ENCODE results near the gene ENG. TPM values are rescaled to one million over a fixed set of nuclear protein-coding genes. Genes with fewer than 3 reads are reported as not detected.
A peak's percentile ranks its signal among the peaks of the same experiment; 100 is the strongest.

The ENG gene
- total RNA-seq, 2 donors from 2014 or later: 15.1 to 26.5 TPM

DNA sequence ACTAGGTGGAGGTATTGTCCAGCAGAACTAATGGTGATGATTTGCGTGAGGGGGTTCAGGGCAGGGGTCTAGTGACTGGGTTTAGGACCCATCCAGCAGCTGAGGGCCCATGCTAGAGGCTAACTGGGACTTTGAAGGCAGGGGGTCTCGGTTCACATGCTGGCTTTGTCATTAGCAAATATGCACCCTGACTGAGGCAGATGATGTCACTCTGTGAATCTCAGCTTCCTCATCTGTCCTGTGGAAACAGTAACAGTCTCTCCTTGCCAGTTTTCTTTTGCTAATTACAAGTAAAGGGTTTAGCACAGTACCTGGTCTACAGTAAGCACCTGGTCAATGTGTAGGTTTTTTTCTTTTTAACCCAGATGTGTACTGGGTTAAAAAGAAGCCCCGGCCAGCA, 81.2 kb downstream of the ENG start:
- no peak for ATAC-seq

DNA sequence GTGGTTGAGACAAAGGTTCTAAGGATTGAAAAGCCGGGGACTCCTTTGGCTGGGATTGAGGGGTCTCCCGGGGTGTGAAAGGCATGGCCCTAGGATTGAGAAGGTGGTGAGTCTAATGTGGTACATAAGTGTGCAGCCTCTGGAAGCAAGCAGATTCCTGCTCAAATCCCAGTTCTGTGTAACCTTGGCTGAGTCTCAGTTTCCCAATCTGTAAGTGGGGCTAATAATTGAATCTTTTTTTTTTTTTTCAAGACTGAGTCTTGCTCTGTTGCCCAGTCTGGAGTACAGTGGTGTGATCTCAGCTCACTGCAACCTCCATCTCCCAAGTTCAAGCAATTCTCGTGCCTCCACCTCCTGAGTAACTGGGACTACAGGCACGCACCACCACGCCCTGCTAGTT, 81.9 kb downstream of the ENG start:
- no peak for ATAC-seq
- no peak for DNase-seq
- intact Hi-C loops (cut with DNase I, micrococcal nuclease): no loop called here

More for the DNA sequence above, 81.2 kb downstream of the ENG start:
- DNase-seq: no peak
- intact Hi-C loops (cut with DNase I, micrococcal nuclease): no loop called here

DNA sequence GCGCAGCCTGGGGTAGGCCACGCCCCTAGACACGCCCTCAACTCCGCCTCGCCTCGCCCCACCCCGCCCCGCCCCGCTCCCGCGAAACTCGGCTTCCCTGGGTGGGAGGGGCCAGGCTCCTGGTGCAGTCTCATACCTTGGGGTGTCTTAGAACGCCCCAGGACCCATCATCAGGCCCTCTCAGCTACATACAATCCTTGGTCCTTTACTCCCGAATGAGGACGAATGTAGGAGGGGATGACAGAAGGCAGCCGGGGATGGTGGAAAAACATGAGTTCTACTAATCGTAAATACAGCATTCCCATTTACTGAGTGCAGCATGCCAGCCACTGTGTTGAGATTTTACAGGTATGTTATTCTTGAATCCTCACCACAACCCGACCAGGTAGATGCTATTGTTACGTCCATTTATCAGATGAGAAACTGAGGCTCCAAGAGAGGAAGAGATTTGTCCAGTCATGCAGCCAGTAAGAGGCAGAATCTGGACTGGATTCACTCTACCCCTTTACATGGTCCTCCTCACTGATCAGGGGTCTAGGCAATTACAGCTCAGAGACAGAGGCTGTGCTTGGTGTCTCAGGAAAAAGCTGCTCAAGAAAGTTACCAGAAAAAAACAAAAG, 82.8 kb downstream of the ENG start:
- intact Hi-C loops (cut with DNase I, micrococcal nuclease): no loop called here
- DNase-seq (no peak), ATAC-seq (no peak)

DNA sequence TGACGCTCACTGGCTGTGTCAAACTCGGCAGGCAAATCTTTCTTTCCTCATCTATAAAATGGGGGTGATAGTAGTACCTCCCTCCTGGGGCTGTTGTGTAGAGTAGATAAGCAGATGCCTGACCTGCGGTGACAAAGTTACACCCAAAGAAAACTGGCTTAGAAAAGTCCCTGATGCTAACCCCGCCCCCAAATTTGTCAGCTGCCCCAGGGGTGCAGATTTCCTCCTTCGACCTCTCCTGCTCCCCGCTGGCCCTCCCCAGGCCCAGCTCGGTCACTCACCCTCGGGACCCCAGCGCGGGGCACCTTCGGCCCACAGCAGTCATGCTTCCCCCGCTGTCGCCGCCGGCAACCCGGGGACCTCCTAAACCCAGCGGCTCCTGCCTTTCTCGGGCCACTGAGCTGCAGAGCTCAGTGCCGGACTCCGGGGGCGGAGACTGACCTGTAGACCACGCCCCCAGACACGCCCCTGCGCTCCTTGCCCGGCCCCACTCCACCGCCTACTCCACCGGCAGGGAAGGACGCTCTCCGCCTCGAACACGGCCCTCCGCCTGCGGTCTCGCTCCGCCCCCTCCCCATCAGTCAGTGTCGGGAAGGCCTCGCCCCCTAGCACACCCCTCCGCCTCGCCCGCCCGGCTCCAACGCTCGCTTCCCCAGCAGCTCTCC, 83.4 kb downstream of the ENG start:
- DNase-seq (peak; percentile 99), ATAC-seq (peak; percentile 98)
- intact Hi-C loops (cut with DNase I, micrococcal nuclease): no loop called here

DNA sequence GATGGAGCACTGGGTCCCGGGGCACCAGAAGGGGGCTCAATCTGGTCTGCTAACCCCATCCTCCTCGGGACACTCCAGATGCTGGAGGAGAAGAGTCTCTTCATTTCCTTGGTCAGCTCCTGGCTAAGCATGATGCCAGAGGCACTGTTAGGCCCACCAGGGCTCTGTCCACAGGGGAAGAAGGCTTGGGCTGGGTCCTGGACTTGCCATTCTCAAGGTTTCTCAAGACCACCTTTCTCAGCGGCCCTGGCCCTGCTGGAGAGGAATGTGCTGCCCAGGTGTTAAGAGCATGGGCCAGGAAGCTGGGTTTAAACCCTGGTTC, 83.9 kb downstream of the ENG start:
- DNase-seq (no peak), ATAC-seq (no peak)
- intact Hi-C loops (cut with DNase I, micrococcal nuclease): no loop called here

DNA sequence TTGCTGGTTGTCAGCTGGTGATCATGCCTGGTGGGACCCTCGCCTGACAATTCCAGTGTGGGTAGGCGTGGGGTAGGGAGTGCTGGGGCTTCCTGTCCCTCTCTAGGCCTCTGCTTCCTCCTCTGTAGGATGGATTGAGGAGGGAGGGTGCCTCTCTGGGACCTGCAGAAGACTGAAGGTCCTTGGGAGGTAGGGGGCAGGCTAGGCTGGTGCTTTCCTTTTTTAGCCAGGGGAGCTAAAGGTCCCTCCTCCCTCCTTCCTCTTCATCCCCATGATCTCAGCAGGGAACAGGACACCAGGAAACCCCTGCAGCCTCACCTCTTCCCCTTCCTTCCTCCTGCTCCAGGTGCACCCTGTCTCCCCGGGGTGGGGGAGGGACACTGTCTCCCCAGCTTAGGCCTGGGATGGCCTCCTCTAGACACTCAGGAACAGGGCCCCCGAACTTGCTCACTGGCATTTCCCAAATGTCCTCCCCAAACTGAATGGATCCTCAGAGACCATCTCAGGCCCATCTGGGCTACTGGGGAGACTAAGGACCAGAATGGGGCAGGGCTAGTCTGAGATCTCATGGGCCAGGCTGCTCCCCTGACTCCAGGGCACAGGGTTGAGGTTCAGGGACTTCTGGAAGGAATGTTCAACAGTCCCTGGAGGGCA, 84.4 kb downstream of the ENG start:
- no peak for ATAC-seq
- intact Hi-C loops (cut with DNase I, micrococcal nuclease): no loop called here
- DNase-seq: no peak

DNA sequence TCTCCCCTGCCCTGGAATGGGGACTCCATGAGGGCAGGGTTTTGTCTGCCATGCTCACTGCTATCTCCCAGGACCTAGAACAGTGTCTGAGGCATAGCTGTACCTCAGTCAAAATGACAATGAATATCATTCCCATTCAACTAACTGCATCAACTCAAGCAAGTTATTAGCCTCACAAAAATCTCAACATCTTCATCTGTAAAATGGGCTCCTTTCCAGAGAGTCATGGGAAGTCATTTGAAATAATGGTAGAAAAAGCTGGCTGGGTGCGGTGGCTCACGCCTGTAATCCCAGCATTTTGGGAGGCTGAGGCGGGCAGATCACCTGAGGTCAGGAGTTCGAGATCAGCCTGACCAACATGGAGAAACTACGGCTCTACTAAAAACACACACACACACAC, 85.4 kb downstream of the ENG start:
- DNase-seq (no peak), ATAC-seq (no peak)
- intact Hi-C loops (cut with DNase I, micrococcal nuclease): no loop called here

DNA sequence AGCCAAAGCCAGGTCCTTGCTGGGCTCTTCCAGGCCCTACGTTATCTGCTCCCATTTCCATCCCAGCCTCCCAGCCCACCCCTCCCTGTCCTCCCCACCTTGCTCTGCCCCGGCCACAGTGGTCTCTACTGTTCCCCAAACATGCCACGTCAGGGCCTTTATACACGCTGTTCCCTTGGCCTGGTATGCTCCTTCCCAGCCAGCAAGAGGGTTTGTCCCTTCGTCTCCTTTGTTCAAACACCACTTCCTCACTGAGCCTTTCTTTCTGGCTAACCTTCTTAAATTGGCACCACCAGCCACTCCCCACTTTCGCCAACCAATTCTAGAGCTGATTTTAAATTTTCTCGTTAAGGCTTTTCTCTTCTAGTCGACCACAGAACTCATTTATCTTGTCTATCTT, 85.8 kb downstream of the ENG start:
- DNase-seq: no peak
- ATAC-seq: no peak
- intact Hi-C loops (cut with DNase I, micrococcal nuclease): no loop called here

DNA sequence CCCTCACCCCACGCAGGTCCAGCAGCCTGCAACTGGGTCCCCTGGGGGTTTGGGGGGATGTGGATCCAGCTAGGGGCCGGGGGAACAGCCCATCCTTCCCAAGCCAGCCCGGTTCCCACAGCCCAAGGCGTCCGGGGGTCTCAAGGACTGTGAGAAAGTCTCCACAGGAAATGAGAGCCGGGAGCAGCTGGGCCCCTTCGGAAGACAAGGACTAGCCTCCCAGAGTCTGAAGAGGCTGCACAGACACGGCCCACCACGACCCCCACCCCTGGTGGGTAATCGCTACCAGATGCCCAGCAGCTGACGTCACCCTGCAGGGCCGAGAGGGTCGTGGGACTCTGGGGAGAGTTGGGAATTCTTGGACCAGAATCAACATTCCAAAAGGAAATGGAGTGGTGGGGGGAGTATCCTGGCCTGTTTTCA, 86.5 kb downstream of the ENG start:
- ATAC-seq (no peak), DNase-seq (no peak)
- intact Hi-C loops (cut with DNase I, micrococcal nuclease): no loop called here

DNA sequence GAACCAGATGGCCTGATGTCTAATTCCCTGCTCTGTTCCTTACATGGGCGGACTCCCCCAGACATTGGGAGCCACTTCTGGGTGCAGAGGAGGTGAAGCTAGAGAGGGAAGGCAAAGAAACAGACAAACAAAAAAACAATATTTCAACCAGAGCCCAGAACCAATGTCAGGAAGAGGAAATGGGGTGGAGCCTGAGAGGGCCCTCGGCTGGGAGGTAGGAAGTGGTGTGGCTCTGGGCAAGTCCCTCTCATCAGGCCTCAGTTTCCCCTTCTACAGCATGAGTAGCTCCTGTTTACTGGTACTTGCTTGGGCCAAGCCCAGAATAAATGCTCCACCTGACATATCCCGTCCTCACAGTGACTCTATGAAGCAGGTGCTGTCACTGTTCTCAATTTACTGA, 87.0 kb downstream of the ENG start:
- ATAC-seq: no peak

DNA sequence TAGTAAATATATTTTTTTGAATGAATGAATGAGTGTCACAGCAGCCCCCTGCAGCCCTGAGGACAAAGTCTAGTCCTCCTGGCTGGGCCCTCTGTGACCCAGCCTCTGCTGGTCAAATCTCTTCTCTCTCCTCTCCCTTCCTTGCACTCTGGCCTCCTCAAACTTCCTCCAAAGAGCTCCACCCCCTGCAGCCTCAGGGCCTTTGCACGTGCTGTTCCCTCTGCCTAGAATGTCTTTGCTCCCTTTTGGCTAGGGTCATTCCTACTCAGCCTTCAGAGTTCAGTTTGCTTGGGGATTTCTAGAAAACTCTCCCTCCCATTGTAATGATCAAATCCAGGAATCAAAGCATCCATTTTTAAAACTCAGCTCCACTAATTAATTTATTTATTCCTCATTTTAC, 89.0 kb downstream of the ENG start:
- intact Hi-C loops (cut with DNase I, micrococcal nuclease): no loop called here
- ATAC-seq: no peak

More for the DNA sequence above, 87.0 kb downstream of the ENG start:
- no peak for DNase-seq
- intact Hi-C loops (cut with DNase I, micrococcal nuclease): no loop called here

More for the DNA sequence above, 89.0 kb downstream of the ENG start:
- no peak for DNase-seq

Small RNA genes lying within 50 kb of the gene (microRNA-seq; reads per million reads assigned to microRNA genes)
- gene MIR2861 (0 to 1.6 reads per million in 2 donors), gene MIR3960 (0 reads per million in 2 donors), gene MIR4672 (0 to 1.4 reads per million in 2 donors)

Other genes starting within 250 kb of the ENG start
- 10 to 100 TPM in 1 of 2 donors, 1 to 10 TPM in 1; 9.0 to 15.0 TPM for gene STXBP1, start 242.4 kb downstream of the ENG start, total RNA-seq
- under 1 TPM in 1 of 2 donors, not detected in 1; 0.14 TPM for gene CFAP157, start 147.7 kb downstream of the ENG start, total RNA-seq
- gene PTRH1, start 139.0 kb downstream of the ENG start, total RNA-seq: 1 to 10 TPM; 5.5 to 8.3 TPM
- under 1 TPM in 1 of 2 donors, not detected in 1; 0.08 TPM for gene TTC16, start 138.6 kb downstream of the ENG start, total RNA-seq
- 10 to 100 TPM; 32.0 to 32.7 TPM for gene TOR2A, start 119.4 kb downstream of the ENG start, total RNA-seq
- 1 to 10 TPM; 2.8 to 3.1 TPM for gene SH2D3C, start 76.0 kb downstream of the ENG start, total RNA-seq
- 10 to 100 TPM; 70.4 to 87.4 TPM for gene CDK9, start 68.6 kb downstream of the ENG start, total RNA-seq
- gene FPGS, start 51.8 kb downstream of the ENG start, total RNA-seq: 10 to 100 TPM; 31.4 to 47.0 TPM
- 100 to 1,000 TPM; 114 to 141 TPM for gene AK1, start 23.0 kb upstream of the ENG start, total RNA-seq
- 100 to 1,000 TPM; 222 to 302 TPM for gene ST6GALNAC6, start 44.9 kb upstream of the ENG start, total RNA-seq
- gene ST6GALNAC4, start 62.4 kb upstream of the ENG start, total RNA-seq: 10 to 100 TPM; 37.5 to 46.9 TPM
- gene PIP5KL1, start 76.1 kb upstream of the ENG start, total RNA-seq: 1 to 10 TPM; 1.3 to 1.9 TPM
- gene DPM2, start 83.2 kb upstream of the ENG start, total RNA-seq: 10 to 100 TPM; 25.1 to 28.6 TPM
- 100 to 1,000 TPM; 157 to 175 TPM for gene EEIG1, start 126.3 kb upstream of the ENG start, total RNA-seq
- 10 to 100 TPM in 1 of 2 donors, 1 to 10 TPM in 1; 10.0 to 10.5 TPM for gene NAIF1, start 212.7 kb upstream of the ENG start, total RNA-seq
- 10 to 100 TPM; 20.5 to 26.2 TPM for gene SLC25A25, start 213.6 kb upstream of the ENG start, total RNA-seq

Data from left colon (tissue), 2 donors.